ENCODE measurements around the gene C2orf74. TPM values are rescaled to one million over a fixed set of nuclear protein-coding genes. Genes with fewer than 3 reads are reported as not detected.

C2orf74 gene
- polyA plus RNA-seq, 3 donors = 3.0 to 18.2 (median 12.0) TPM

GRCh38 chr2:61181382-61182058, 19.5 kb downstream of the C2orf74 start:
- TF ChIP-seq, protein P1, sequence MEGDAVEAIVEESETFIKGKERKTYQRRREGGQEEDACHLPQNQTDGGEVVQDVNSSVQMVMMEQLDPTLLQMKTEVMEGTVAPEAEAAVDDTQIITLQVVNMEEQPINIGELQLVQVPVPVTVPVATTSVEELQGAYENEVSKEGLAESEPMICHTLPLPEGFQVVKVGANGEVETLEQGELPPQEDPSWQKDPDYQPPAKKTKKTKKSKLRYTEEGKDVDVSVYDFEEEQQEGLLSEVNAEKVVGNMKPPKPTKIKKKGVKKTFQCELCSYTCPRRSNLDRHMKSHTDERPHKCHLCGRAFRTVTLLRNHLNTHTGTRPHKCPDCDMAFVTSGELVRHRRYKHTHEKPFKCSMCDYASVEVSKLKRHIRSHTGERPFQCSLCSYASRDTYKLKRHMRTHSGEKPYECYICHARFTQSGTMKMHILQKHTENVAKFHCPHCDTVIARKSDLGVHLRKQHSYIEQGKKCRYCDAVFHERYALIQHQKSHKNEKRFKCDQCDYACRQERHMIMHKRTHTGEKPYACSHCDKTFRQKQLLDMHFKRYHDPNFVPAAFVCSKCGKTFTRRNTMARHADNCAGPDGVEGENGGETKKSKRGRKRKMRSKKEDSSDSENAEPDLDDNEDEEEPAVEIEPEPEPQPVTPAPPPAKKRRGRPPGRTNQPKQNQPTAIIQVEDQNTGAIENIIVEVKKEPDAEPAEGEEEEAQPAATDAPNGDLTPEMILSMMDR (IDR thresholded peaks at IDR 0.05) = no peak
- no peak for DNase-seq
- H3K27ac ChIP-seq (ENCODE audit: low read depth in 1 of 2, low read length in 2 of 2) = peak overlapping the region in 1 of 2 donors; percentile 57
- Mint-ChIP-seq H3K27ac (peak overlapping the region in 2 of 7 donors; percentile 25 to 33), H3K27me3 (ENCODE audit: low read depth in 3 of 3) (no peaks in the 10 kb centered on the region), H3K4me1 (peaks cover 38% of the 10 kb centered on the region), H3K36me3 (peaks cover 68 to 70% of the 10 kb centered on the region in 2 donors), H3K9me3 (no peaks in the 10 kb centered on the region), H3K4me3 (no peak overlapping the region)
- no peaks in the 10 kb centered on the region for H3K27me3 ChIP-seq (ENCODE audit: control insufficient read depth in 2 of 2, insufficient read depth in 2 of 2, low read length in 2 of 2)
- no peak overlapping the region for H2AFZ ChIP-seq (ENCODE audit: insufficient read depth, low read depth, low read length, poor library complexity, severe bottlenecking)
- H3K9me3 ChIP-seq (replicated peaks in 1 of 2; ENCODE audit: control insufficient read depth in 1 of 2, insufficient read depth in 1 of 2, low read length in 2 of 2) = no peaks in the 10 kb centered on the region
- no peak overlapping the region for H3K4me3 ChIP-seq (replicated peaks in 1 of 3; ENCODE audit: low read depth in 2 of 3, low read length in 3 of 3)
- peaks cover 17 to 29% of the 10 kb centered on the region in 2 donors for H3K4me1 ChIP-seq (ENCODE audit: control insufficient read depth in 1 of 2, insufficient read depth in 2 of 2, low read length in 2 of 2)
- H4K20me1 ChIP-seq (ENCODE audit: insufficient read depth, low read length) = peaks cover 25% of the 10 kb centered on the region
- H3K36me3 ChIP-seq (replicated peaks in 1 of 2; ENCODE audit: control insufficient read depth in 1 of 2, insufficient read depth in 2 of 2, low read length in 2 of 2) = peaks cover 66 to 70% of the 10 kb centered on the region in 2 donors
- H3K4me2 ChIP-seq (replicated peaks; ENCODE audit: extremely low read depth, low read length, poor library complexity, severe bottlenecking) = no peak overlapping the region
- peaks cover 57% of the 10 kb centered on the region for H3K79me2 ChIP-seq (ENCODE audit: insufficient read depth, low read length)
- intact Hi-C loops (cut with micrococcal nuclease) = no loop called here
- no peak overlapping the region for H3K9ac ChIP-seq (ENCODE audit: insufficient read depth, low read length, poor library complexity, severe bottlenecking)
- 91% methylated on average over 9 of the region's 10 CpGs for WGBS (ENCODE audit: insufficient coverage)

DNA sequence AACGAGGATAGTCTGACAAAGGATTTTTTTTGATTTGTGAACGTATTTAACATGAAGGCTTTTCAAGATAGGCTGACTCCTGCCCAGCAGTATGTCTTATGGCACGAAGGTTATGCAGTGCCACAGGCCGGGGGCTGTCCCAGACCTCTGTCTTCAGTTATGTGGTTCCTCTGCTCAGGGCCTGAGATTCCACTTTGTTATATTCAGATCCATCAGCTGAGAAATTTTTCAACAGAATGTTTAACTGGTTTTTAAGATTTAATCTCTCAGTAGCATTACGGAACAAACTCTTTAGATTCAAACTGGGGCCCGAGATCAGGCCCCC, 20.0 kb downstream of the C2orf74 start:
- no peak overlapping the region for H3K4me2 ChIP-seq (replicated peaks; ENCODE audit: extremely low read depth, low read length, poor library complexity, severe bottlenecking)
- peaks cover 16 to 26% of the 10 kb centered on the region in 2 donors for H3K4me1 ChIP-seq (ENCODE audit: control insufficient read depth in 1 of 2, insufficient read depth in 2 of 2, low read length in 2 of 2)
- peaks cover 71 to 75% of the 10 kb centered on the region in 2 donors for H3K36me3 ChIP-seq (replicated peaks in 1 of 2; ENCODE audit: control insufficient read depth in 1 of 2, insufficient read depth in 2 of 2, low read length in 2 of 2)
- peaks cover 25% of the 10 kb centered on the region for H4K20me1 ChIP-seq (ENCODE audit: insufficient read depth, low read length)
- peaks cover 57% of the 10 kb centered on the region for H3K79me2 ChIP-seq (ENCODE audit: insufficient read depth, low read length)
- peaks cover 73 to 75% of the 10 kb centered on the region in 2 donors for H3K36me3 Mint-ChIP-seq
- TF ChIP-seq, protein P1 (IDR thresholded peaks at IDR 0.05) = no peak
- H3K27ac Mint-ChIP-seq = peak overlapping the region in 1 of 7 donors; percentile 61
- H3K27me3 Mint-ChIP-seq (ENCODE audit: low read depth in 3 of 3) = no peaks in the 10 kb centered on the region
- no peak overlapping the region for H3K4me3 ChIP-seq (replicated peaks in 1 of 3; ENCODE audit: low read depth in 2 of 3, low read length in 3 of 3)
- H3K9me3 ChIP-seq (replicated peaks in 1 of 2; ENCODE audit: control insufficient read depth in 1 of 2, insufficient read depth in 1 of 2, low read length in 2 of 2) = no peaks in the 10 kb centered on the region
- H3K4me1 Mint-ChIP-seq = peaks cover 36% of the 10 kb centered on the region
- 90% methylated on average over 6 of the region's 6 CpGs for WGBS (ENCODE audit: insufficient coverage)
- no peak for DNase-seq
- H3K9ac ChIP-seq (ENCODE audit: insufficient read depth, low read length, poor library complexity, severe bottlenecking) = no peak overlapping the region
- no peak overlapping the region for H2AFZ ChIP-seq (ENCODE audit: insufficient read depth, low read depth, low read length, poor library complexity, severe bottlenecking)
- no peak overlapping the region for H3K4me3 Mint-ChIP-seq
- intact Hi-C loops (cut with micrococcal nuclease) = no loop called here
- H3K9me3 Mint-ChIP-seq = no peaks in the 10 kb centered on the region
- no peaks in the 10 kb centered on the region for H3K27me3 ChIP-seq (ENCODE audit: control insufficient read depth in 2 of 2, insufficient read depth in 2 of 2, low read length in 2 of 2)
- no peak overlapping the region for H3K27ac ChIP-seq (ENCODE audit: low read depth in 1 of 2, low read length in 2 of 2)
